ENCODE results near the gene GNA12.

The GNA12 gene

GRCh38 chr7:2840458-2840857, 3.6 kb downstream of the GNA12 start:
- no peak for DNase-seq (ENCODE audit: low read depth)
- TF ChIP-seq, protein P1, sequence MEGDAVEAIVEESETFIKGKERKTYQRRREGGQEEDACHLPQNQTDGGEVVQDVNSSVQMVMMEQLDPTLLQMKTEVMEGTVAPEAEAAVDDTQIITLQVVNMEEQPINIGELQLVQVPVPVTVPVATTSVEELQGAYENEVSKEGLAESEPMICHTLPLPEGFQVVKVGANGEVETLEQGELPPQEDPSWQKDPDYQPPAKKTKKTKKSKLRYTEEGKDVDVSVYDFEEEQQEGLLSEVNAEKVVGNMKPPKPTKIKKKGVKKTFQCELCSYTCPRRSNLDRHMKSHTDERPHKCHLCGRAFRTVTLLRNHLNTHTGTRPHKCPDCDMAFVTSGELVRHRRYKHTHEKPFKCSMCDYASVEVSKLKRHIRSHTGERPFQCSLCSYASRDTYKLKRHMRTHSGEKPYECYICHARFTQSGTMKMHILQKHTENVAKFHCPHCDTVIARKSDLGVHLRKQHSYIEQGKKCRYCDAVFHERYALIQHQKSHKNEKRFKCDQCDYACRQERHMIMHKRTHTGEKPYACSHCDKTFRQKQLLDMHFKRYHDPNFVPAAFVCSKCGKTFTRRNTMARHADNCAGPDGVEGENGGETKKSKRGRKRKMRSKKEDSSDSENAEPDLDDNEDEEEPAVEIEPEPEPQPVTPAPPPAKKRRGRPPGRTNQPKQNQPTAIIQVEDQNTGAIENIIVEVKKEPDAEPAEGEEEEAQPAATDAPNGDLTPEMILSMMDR (IDR thresholded peaks at IDR 0.05; ENCODE audit: insufficient read depth, low read depth, low read length, missing control alignments), result no peak
- no peak overlapping the region for H3K4me3 ChIP-seq (ENCODE audit: low read length)

GRCh38 chr7:2838873-2839578, 5.1 kb downstream of the GNA12 start:
- TF ChIP-seq, protein P1 (IDR thresholded peaks at IDR 0.05; ENCODE audit: insufficient read depth, low read depth, low read length, missing control alignments), result no peak
- H3K4me3 ChIP-seq (ENCODE audit: low read length), result no peak overlapping the region
- DNase-seq (ENCODE audit: low read depth), result no peak

DNA sequence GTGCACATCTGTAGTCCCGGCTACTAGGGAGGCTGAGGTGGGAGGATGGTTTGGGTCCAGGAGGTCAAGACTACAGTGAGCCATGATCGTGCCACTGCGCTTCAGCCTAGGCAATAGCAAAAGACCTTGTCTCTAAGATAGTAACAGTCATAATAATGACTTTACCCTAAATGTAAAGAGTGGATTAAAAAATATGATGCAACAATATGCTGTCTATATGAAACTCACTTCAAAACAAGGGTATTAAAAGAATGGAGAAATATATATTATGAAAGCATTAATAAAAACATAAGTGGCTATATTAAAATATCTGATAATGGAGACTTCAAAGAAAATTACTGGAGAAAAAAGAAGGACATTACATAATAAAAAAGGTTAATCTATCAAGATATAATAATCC, 5.7 kb downstream of the GNA12 start:
- no peak for DNase-seq (ENCODE audit: low read depth)
- TF ChIP-seq, protein P1 (IDR thresholded peaks at IDR 0.05; ENCODE audit: insufficient read depth, low read depth, low read length, missing control alignments), result no peak
- no peak overlapping the region for H3K4me3 ChIP-seq (ENCODE audit: low read length)

- H3K4me3 ChIP-seq (ENCODE audit: low read length), result no peak overlapping the region
- no peak for DNase-seq (ENCODE audit: low read depth)
- TF ChIP-seq, protein P1 (IDR thresholded peaks at IDR 0.05; ENCODE audit: insufficient read depth, low read depth, low read length, missing control alignments), result no peak
Measured at GRCh38 chr7:2837496-2837895, 6.6 kb downstream of the GNA12 start.

DNA sequence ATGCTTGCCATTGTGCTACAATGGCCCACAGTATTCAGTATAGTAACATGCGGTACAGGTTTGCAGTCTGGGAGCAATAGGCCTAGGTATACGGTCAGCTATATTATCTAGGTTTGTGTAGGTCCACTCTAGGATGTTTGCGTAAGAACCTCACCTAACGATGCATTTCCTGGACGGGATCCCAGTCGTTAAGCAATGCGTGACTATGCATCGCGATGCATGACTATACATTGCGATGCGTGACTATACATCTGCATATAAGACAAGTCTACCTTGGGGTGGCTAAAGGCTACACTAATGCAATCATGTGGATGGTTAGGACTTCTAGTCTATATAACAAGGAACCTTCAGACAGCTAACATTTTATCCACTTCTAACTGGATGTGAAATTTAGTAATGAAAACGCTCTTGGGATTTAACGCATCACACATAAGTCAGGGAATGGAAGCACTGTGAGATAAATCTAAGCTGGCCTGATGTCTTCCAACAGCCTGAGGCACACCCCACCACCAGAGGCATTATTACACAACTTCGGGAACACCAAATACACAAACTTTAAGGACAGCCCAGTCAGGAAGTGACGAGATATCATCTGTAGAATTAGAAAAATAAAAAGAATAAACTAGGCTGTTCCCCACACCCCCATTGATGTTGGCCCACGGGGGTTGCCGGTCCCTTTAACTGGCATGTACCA, 9.2 kb downstream of the GNA12 start:
- DNase-seq (ENCODE audit: low read depth), result no peak
- TF ChIP-seq, protein P1 (IDR thresholded peaks at IDR 0.05; ENCODE audit: insufficient read depth, low read depth, low read length, missing control alignments), result no peak
- no peak overlapping the region for H3K4me3 ChIP-seq (ENCODE audit: low read length)

- TF ChIP-seq, protein P1 (IDR thresholded peaks at IDR 0.05; ENCODE audit: insufficient read depth, low read depth, low read length, missing control alignments), result no peak
- no peak overlapping the region for H3K4me3 ChIP-seq (ENCODE audit: low read length)
- no peak for DNase-seq (ENCODE audit: low read depth)
Measured at GRCh38 chr7:2833083-2833910, 10.8 kb downstream of the GNA12 start.

All from epithelial cell of esophagus (primary cell).